GM18870 (cell line): ENCODE data around the gene CACNG6.
"Not testable (repeated sequence)": the region's sequence is repeated elsewhere in the genome, so short reads cannot be mapped to it uniquely, and the experiment has no call there.

Experiments
- ATAC-seq: cut with Tn5 transposase; IDR thresholded peaks from one replicate; pipeline ENCODE4 v1.9.1; 2021; ENCODE audit warnings: moderate library complexity; ENCODE audit not compliant: unreplicated experiment

Gene CACNG6

DNA sequence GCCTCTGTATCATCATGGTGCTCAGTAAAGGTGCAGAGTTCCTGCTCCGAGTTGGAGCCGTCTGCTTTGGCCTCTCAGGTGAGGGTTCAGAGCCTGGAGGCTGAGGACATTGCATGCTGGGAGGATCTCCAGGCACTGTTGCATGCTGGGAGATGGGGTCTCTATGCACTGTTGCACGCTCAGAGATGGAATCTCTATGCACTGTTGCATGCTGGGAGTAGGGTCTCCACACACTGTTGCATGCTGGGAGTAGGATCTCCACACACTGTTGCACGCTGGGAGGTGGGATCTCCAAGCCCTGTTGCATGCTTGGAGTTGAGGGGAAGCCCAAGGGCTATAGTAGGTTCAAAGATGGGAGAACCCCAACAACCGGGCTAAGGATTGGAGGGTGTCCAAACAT is 8.3 kb downstream of the CACNG6 start:
- no peak for ATAC-seq

DNA sequence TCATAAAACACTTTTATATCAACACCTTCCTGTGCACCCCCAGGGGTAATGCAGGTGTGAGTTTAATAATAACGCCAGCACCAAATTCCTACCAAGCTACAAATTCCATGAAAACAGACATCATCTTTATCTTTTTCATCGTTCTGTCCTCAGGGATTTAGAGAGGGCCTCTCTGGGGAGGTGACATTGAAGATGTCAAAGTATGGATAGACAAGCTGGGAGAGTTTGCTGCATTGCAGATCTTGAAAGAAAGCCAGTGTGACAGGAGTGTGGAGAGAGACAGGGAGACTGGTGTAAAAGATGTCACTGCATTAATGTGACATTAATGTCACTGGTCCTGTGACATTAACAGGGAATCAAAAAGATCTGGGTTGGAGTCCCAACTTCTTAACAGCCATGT is 10.1 kb downstream of the CACNG6 start:
- ATAC-seq, result no peak

DNA sequence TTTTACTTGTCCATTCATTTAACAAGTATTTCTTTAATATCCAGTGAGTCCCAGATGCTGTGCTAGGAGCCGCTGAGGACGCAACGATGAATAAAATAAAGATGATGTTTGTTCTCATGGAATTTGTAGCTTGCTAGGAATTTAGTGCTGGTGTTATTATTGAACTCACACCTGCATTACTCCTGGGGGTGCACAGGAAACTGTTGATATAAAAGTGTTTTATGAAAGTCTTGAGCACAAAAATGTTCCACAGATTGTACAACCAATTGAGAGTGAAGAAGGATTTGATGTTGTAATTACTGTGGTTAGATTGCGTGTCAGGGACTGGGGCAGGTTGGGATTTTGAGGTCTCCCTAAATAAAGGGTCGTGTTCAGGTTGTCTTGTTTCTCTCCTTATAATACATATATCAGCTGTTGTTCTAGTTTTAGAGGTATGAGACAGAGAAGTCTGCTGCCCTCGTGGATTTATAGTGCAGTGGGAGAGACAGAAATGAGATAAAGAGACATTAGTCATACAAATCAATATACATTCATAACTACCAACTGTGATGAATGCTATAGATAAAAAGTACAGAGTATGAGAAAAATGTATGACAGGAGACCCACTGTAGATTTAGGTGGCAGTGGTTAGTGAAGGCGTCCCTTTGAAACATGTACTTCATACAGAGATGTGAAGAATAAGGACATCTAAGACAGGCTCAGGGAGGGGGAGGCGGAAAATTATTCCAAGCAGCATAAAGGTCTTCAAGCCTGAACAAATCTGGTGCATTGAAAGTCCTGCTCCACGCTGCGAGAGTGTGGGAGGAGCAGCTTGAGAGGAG is 11.3 kb downstream of the CACNG6 start:
- no peak for ATAC-seq

DNA sequence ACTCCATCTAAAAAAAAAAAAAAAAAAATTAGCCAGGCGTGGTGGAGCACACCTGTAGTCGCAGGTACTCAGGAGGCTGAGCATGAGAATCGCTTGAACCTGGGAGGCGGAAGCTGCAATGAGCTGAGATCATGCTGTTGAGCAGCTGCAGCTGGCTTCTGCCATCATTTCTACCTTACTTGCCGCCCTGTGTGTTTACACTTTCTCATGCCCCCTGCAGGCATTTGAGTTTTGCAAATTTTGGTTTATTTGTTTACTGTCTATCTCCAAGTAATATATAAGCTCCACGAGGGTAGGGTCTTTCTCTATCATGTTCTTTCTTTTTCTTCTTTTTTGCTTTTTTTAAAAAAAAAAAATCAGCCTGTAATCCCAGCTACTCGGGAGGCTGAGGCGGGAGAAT is 18.0 kb downstream of the CACNG6 start:
- no peak for ATAC-seq

- no peak for ATAC-seq
These were observed 19.0 kb downstream of the CACNG6 start for GRCh38 chr19:54010474-54010873.

- no peak for ATAC-seq
These were observed 20.2 kb downstream of the CACNG6 start for GRCh38 chr19:54011507-54012211.

DNA sequence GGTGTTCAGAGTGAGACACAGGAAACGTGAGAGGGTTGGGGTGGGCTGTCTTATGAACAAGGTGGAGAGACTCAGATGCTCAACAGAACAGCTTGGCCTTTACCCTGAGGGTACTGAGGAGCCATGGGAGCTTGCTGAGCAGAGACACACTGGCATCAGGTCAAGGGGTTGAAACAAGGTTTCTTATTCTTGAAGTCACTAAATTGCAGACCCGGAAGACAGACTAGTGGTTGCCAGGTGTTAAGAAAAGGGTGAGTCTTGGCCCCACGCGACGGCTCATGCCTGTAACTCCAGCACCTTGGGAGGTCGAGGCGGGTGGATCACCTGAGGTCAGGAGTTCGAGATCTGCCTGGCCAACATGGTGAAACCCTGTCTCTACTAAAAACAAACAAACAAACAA is 22.4 kb downstream of the CACNG6 start:
- no peak for ATAC-seq

GRCh38 chr19:54014920-54015560 is 23.6 kb downstream of the CACNG6 start:
- no peak for ATAC-seq

DNA sequence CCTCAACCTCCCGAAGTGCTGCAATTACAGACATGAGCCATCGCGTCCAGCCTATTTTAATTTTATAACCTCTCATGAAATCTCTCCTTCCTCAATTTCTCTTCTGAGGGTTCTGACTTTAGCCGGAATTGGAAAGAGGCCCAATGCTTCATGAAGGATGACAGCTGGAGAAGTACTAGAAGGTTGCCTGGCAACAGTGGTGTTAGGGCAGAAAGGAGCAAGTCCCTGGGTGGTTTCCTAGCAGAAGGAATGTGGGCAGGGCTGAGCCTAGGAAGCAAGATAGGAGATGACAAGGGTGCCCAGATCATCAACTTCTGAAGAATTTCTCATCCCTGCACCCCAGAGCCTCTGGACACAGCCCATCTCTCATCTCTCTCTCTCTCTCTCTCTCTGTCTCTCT is 25.8 kb downstream of the CACNG6 start:
- no peak for ATAC-seq

- ATAC-seq, result no peak
These were observed 29.9 kb downstream of the CACNG6 start for GRCh38 chr19:54021363-54021762.

- no peak for ATAC-seq
These were observed 30.5 kb downstream of the CACNG6 start for GRCh38 chr19:54021932-54022331.

- ATAC-seq, result no peak
These were observed 31.8 kb downstream of the CACNG6 start for GRCh38 chr19:54023191-54023590.

DNA sequence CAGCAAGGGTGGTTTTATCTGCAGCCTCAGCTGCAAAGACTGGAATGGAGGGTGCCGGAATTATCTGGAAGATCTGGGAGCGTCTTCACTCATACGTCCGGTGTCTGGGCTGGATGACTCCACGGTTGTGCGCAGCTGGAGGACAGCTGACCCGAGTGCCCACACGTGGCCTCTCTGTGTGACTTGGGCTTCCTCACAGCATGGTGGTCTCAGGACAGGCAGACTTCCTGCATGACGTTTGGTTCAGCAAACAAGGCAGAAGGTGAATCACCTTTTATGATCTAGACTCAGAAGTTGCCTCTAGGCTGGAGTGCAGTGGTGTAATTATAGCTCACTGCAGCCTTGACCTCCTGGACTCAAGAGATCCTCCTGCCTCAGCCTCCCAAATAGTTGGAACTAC is 33.2 kb downstream of the CACNG6 start:
- no peak for ATAC-seq

DNA sequence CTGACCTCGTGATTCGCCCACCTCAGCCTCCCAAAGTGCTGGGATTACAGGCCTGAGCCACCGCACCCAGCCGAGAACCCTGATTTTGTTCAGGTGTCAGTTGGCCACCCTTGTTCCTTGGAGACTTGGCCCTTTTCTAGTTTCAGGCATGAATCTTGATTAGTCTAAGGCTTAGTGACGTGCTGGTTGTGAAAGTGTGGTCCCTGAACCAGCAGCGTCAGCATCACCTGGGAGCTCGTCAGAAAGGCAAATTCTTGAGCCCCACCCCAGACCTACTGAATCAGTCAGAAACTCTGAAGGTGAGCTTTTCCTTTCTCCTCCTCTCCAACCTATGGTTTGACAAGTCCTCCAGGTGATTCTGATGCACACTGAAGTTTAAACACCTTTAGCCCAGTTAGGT is 35.2 kb downstream of the CACNG6 start:
- ATAC-seq, result no peak

- ATAC-seq, result no peak
These were observed 37.9 kb downstream of the CACNG6 start for GRCh38 chr19:54029301-54029700.

- ATAC-seq, result no peak
These were observed 38.6 kb downstream of the CACNG6 start for GRCh38 chr19:54029930-54030490.

- ATAC-seq, result no peak
These were observed 39.6 kb downstream of the CACNG6 start for GRCh38 chr19:54030895-54031586.

DNA sequence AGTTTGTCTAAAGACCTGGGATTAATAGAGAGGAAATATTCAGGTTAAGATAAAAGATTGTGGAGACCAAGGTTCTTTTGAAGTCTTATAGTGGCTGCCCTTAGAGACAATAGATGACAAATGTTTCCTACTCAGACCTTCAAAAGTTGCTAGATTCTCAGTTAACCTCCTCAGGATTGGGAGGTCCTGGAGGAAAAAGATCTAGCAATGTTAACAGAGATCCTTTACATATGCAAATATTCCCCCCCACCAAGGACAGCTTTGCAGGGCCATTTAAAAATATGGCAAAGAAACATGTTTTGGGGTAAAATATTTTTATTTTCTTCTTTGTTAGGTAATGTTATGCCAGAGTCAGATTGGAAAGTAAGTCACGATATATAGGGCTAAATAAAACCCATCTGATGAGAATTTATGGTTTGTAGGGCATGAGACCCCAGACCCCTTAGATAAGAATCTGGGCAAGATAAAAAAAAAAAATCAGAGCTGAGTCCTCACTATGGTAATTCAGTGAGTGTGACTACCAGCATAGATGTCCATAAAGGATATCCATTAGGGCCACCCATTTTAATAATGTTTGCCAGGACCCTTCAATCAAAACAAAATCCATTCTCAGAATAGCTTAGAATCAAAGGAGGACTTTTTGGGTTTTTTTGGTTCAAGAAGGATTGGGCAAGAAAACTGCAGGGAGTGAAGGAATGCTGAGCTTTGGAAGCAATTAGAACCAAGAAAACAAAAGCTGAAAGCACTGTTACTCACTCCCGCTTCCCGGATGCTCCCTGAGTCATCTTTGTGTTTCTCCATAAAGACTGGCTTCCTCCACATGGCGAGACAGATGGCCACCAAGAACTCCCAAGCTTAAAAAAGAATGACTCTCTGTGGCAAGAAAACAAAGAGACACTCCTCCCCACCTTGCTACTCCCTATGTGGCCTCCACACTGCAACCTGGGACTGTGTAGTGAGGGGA is 44.1 kb downstream of the CACNG6 start:
- no peak for ATAC-seq

- ATAC-seq, result not testable (repeated sequence)
These were observed 45.1 kb downstream of the CACNG6 start for GRCh38 chr19:54036542-54036941.

GRCh38 chr19:54040003-54040402 is 48.6 kb downstream of the CACNG6 start:
- no peak for ATAC-seq
